ENCODE results near the gene GRK3.
"Not testable (repeated sequence)": the region's sequence is repeated elsewhere in the genome, so short reads cannot be mapped to it uniquely, and the experiment has no call there.

GRK3 gene

DNA sequence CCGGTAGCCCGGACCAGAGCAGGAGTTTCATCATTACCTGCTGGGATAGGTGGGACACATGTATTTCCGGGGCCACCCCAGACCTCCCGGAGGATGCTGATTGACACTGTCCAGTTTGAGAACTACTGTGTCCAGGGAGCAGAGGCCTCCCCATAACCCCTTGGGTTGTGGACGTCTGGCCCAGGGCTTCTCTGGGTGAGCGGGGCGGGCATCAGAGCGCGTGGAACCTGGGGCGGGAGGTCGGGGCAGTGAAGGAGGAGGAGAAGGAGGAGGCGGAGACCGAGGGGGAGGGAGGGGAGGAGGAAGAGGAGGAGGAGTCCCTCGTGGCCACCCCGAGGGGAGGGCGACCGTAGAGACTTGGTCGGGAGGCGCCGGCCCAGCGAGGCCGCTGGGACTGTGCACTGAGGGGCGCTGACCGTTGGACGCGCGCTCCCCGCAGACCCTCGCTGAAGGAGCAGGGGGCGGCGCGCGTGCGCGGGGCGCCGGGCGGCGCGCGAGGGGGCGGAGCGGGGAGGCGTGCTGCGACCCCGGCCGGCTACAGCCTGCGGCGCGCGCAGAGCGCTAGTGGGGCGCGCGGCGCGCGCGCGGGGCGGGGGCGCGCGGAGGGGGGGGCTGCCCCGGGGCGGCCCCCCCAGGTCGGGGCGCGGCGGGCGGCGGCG, at the start of gene GRK3:
GRK3 (plus strand) TSS at position 356 of the 659 bp plus-strand sequence. CDS start 366 bp downstream, outside the sequence.
- DNase-seq = peak; percentile 53

DNA sequence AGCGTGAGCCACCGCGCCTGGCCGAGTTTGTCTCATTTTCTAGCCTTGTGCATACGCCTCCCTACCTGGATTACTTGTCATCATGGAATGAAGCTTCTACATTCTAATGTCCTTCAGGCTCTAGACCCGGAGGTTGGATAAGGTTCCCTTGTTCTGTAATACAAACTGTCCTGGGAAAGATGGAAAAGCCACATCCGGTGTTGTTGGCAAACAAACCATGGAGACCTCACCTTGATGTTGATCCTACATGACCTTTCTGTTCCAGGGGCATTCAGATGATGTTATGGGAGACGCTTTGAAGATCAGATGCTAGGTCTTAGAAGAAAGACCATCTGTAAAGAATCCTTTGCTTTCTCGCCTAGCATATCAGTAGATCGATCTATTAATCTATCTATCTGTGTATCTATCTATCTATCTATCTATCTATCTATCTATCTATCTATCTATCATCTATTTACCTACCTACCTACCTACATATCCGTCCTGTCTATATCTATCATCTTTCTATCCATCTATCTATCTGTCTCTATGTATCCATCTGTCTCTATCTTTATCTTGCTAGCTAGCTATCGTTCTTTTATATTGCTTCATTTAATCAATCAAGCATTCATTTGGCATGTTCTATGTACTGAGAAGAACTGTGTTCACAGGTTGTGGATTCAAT, 46.3 kb upstream of the GRK3 start:
- DNase-seq = no peak

DNA sequence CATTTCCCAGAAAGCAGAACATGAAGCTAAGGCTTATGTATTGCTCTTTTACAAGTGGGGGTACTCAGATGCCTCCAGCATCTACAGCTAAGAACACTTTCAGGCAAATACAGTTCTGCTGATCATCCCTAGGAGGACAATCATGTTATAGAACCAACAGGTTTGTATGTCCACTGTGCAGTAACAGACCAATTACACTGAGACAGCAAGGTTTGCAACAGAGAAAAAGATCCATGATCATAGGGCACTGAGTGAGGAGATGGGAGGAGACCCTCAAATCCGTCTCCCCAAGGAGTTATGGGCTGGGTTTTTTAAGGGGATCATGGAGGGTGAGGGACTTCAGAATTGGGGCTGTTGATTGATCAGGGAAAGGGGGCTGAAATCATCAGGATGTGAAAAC, 39.1 kb upstream of the GRK3 start:
- no peak for DNase-seq

DNA sequence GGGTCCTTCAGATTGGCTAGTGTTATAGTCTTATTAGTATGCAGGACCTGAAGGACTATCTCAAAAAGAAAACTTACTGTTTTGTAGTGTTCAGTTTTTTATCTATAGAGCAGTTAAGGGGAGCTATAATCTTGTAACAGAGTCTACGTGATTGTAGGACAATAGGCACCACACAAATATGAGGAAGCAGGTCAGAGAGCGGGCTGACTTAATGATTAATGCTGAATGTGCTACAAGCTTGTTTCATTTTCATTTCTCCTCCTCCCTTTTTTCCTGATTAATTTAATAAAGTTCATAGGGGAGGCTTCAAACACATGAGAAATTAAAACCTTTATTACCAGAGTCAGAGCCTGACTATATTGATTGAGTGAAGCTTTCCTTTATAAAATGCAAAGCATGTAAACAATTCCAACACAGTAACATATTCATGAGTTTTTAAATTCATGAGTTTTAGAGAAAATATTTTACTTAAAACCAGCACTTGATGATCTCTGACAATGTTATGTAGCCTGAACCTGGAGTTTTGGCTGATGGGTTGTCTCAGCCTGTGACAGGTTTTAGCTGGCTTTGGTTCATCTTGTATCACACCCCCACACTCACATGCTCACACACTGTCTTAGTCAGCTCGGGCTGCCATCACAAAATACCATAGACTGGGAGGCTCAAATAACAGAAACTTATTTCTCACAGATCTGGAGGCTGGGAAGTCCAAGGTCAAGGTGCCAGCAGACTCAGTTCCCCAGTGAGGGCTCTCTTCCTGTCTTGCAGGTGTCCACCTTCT, 38.5 kb upstream of the GRK3 start:
- peak; percentile 30 for DNase-seq

- DNase-seq = peak; percentile 66
These were observed 37.5 kb upstream of the GRK3 start for GRCh38 chr22:25527016-25527415.

DNA sequence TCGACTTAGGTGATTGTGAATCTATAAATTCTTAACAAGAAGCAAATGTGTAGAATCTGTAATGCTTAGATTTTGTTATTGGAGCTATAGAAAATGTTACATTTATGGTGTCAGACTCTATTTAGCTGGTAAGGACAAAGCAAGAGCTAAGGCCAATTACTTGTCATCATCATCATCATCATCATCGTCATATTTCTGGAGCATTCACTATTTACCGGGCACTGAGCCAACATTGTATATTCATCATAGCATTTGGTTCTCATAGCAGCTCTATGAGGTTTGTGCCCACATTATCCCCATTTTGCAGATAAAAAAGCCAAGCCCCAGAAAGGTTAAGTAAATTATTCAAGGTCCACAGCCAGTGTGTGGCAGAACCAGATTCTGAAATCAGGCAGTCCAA, 36.4 kb upstream of the GRK3 start:
- peak; percentile 38 for DNase-seq

GRCh38 chr22:25529059-25529458, 35.4 kb upstream of the GRK3 start:
- not testable (repeated sequence) for DNase-seq

DNA sequence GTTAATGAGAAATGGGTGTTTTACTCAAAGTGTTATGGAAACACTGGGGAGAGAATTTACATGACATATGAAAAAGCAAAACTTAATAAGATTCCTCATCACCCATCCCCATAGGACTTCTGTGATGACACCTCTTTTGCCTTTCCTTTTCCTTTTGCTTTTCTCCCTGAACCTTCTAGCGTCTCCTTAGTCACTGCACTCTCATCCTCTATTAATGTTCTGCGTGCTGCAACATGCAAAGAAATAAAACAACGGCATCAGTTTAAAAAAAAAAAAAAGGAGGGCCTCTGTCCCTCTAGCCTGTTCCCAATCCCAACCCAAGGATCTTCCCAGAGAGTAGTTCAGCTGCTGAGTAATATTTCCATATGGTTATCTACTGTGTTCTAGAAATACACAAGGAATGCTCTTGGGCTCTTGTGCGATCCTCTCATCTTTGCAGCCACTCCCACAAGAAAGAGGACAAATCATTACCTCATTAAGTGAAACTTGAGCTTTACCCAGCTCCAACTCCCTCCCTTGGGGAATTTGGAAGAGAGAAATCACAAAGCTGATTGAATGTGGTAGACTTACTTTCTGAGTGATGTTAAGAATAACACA, 34.8 kb upstream of the GRK3 start:
- DNase-seq = not testable (repeated sequence)

DNA sequence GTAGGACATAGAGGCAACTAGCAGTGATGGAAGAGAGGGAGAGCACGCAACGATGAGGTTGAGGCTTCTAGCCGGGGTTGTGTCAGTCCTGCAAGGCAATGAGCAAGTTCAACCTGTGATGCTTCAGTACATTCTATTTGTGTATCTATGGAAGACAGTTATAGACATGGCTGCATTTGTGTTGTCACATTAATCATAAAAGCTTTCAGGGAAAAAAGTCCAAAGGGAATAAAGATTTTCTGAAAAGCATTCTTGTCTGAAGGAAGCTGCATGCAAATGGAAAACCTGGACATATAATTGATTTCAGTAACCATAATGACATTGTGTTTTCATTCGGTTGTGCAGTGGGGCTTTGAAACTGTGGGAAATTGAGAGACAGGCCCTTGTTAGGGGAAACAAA, 32.8 kb upstream of the GRK3 start:
- not testable (repeated sequence) for DNase-seq

GRCh38 chr22:25534724-25535123, 29.8 kb upstream of the GRK3 start:
- no peak for DNase-seq

GRCh38 chr22:25536589-25536988, 27.9 kb upstream of the GRK3 start:
- DNase-seq = no peak

- no peak for DNase-seq
These were observed 24.1 kb upstream of the GRK3 start for GRCh38 chr22:25540166-25540907.

DNA sequence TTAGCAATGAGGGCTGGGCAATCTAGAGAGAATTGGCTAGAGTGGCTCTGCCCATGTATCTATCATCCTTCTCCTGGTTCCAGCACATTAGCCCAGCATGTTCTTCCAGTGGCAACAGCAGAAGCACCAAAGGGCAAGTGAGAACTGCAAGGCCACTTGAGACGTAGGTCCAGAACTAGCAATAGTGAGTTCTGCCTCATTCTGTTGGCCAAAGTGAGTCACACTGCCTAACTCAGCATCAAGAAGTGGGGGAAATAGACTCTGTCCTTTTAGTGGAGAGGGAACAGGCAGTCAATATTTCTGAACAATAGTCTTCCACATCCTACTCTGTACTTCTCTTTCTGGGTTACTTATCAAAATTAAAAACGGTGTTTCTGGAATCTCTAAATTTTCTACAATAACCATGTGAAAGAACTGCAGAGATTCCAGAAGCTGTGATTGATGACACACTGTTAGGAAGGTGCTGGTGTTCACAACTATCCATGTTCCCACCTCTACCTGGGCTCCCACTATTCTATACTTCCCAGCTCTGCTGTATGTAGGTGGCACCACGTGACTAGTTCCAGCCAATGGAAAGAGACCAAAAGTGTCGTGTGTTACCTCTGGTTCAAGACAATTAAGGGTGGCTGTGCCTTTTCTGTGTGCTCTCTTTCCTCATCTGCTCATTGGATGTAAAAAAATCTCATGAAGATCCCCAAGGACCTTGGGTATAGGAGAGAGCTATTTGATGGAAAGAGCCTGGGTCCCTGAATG, 23.4 kb upstream of the GRK3 start:
- DNase-seq = no peak

DNA sequence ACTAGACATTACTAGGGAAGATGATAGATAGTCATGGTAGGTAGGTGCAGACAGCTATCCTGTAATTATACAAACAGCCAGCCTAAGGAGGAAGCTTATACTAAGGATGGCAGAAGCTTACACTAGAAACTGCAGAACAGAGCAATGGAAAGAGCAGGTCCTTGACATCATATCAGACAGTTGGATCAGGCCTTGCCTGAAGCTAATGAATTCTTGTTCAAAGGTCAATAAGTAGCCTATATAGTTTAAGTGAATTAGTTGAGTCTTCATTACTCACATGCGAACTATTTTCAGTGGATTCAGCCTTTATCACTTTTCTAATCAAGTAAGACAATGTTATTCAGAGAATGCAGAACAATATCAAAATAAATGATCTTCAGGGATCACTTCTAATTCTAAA, 22.3 kb upstream of the GRK3 start:
- DNase-seq = no peak

DNA sequence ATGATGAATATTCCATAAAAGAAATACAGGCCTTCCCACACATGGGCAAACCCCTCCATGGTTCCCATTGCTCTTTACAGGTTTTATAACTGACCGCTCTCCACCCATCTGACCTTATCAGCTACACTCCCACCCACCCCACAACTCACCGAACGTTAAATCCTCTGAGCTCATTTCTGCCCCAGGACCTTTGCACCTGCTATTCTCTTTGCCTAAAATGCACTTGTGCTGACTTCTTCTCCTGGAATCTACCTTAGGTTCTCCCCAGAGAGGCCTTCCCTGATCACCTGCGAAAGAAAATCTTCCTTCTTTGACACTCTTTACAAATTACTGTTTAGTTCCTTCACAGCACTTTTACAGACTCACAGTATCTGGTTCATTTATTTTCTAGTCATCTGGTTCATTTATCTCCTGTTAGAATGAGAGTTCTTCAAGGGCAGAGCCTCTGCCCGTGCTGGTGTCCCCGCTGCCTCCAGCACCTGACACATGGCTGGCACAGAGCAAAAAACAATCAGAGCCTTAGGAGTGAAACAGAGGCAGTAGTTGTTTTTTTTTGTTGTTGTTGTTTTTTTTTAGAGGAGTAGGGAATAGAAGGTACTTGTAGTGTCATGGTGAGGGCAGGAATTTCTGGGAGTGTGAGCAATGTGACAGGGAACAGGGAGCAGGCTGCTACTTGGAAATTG, 21.6 kb upstream of the GRK3 start:
- DNase-seq = no peak

GRCh38 chr22:25545146-25545545, 19.3 kb upstream of the GRK3 start:
- DNase-seq = no peak

GRCh38 chr22:25545672-25546071, 18.8 kb upstream of the GRK3 start:
- DNase-seq = no peak

- DNase-seq = no peak
These were observed 18.2 kb upstream of the GRK3 start for GRCh38 chr22:25546242-25546641.

DNA sequence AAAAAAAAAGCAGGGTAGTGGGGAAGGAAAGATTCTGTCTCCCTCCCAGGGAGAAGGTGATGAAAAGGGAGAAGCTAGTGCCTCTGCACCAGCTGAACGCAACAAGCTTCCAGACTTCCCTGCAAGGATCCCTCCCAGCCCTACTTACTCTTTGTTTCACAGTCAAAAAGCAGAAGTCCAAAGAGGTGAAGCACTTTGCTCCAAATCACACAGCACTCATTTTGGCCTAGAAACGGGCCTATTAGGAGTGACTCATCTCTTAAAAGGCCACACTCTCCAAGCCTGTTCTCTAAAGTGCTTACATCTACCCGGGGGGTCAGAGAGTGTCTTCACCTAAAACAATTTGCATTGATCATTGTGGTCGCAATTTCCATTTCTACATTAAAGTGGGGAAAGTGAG, 17.7 kb upstream of the GRK3 start:
- DNase-seq = peak; percentile 46

- DNase-seq = no peak
These were observed 15.5 kb upstream of the GRK3 start for GRCh38 chr22:25548866-25549464.

DNA sequence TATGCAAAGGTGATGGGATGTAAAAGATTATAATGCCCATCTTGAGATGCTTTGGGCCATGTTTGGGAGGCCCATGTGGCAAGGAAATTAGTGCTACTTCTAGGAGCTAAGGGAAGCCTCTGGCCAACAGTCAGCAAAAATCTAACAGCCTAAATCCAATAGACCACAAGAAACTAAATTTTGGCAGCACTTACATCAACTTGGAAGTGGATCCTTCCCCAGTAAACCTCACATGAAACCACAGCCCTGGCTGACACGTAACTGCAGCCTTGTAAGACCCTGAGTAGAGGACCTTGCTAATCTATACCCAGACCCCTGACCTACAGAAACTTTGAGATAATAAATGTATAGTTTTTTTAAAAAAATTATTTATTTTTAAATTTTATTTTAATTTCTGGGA, 13.1 kb upstream of the GRK3 start:
- DNase-seq = peak; percentile 26
